Coronary artery (tissue), 2 donors: ENCODE data around the gene SCG2.

Experiments used
- DNase-seq: peaks from one replicate; pipeline ENCODE4 v3.0.0-alpha.2; 2017; ENCODE audit warnings: low spot score
- H3K27ac ChIP-seq, 2 donors: fragments of 200-600 bp; sonication (generic); one replicate each; pipeline ENCODE4 v1.5.1; 2016 to 2019
- H3K4me3 ChIP-seq: fragments of 200-600 bp; sonication (generic); 2 replicates; pipeline ENCODE4 v1.5.1; 2016; ENCODE audit warnings: mild to moderate bottlenecking, moderate library complexity
- TF ChIP-seq, protein P1 (sequence below): fragments of 200-600 bp; sonication (generic); IDR thresholded peaks from one replicate; pipeline ENCODE4 v1.5.1; 2019; ENCODE audit warnings: antibody characterized with exemption

SCG2 gene

DNA sequence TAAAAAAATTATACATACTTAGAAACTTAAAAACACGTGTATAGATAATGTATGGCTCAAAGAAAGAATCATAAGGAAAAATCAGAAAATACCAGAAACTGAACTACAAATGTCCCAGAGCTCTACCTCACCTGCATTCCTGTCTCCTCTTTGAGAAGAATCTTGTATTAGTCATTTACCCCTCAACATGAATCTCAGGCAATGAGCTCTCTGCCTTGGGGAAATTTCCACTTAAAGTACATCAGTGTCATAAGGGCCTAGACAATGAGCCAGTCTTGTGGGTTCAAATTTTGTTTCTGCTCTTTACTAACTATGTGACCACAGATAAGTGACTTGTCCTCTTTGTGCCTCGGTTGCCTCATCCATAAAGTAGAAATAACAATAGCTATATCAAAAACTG, 40.1 kb downstream of the SCG2 start:
- TF ChIP-seq, protein P1, sequence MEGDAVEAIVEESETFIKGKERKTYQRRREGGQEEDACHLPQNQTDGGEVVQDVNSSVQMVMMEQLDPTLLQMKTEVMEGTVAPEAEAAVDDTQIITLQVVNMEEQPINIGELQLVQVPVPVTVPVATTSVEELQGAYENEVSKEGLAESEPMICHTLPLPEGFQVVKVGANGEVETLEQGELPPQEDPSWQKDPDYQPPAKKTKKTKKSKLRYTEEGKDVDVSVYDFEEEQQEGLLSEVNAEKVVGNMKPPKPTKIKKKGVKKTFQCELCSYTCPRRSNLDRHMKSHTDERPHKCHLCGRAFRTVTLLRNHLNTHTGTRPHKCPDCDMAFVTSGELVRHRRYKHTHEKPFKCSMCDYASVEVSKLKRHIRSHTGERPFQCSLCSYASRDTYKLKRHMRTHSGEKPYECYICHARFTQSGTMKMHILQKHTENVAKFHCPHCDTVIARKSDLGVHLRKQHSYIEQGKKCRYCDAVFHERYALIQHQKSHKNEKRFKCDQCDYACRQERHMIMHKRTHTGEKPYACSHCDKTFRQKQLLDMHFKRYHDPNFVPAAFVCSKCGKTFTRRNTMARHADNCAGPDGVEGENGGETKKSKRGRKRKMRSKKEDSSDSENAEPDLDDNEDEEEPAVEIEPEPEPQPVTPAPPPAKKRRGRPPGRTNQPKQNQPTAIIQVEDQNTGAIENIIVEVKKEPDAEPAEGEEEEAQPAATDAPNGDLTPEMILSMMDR, result no peak
- no peak for DNase-seq
- no peak overlapping the region for H3K27ac ChIP-seq
- no peak overlapping the region for H3K4me3 ChIP-seq

DNA sequence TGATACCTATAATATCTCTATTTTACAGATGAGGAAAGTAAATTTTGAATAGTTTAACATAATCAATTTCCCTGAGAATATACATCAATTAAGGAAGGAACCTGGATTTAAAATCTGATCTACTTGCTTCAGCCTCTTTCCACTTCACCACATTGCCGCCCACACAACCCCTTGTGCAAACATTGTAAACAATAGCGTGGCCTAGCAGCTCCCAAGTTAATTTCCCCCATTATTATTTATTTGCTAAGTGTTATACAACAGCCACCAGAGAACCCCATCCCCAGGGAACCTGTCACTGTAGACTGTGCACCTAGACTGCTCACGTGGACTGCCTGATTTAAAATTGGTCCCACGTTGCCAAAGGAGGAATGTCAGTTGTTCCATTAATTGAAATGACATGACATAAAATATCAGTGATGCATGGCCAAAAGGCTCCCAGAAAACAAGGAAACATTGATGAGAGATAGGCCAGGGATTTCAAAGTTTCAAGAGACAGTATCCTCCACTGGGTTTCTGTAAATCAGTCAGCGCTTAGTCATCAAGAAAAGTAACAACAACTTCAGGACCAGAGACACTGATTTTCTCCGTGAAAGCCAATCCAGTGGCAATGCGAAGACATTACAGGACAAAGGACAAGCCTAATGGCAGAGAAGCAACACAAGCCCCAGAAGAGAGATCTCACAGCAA, 41.3 kb downstream of the SCG2 start:
- TF ChIP-seq, protein P1, result no peak
- H3K27ac ChIP-seq, result no peak overlapping the region
- no peak overlapping the region for H3K4me3 ChIP-seq
- no peak for DNase-seq

DNA sequence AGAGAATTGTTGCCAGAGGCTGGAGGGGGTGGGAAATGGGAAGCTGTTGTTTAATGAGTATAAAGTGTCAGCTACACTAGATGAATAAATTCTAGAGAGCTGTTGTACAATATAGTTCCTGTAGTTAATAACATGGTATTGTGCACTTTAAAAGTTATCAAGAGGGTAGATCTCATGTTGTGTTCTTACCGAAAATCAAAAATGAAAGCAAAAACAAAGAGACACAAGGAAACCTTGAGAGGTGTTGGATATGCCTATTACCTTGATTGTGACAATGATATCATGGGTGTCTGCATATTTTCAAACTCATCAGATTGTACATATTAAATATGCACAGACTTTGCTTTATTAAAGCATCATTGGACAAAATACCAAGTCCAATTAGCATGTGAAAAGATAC, 43.2 kb downstream of the SCG2 start:
- TF ChIP-seq, protein P1, result no peak
- Histone ChIP-seq H3K4me3 (no peak overlapping the region), H3K27ac (no peak overlapping the region)
- no peak for DNase-seq

DNA sequence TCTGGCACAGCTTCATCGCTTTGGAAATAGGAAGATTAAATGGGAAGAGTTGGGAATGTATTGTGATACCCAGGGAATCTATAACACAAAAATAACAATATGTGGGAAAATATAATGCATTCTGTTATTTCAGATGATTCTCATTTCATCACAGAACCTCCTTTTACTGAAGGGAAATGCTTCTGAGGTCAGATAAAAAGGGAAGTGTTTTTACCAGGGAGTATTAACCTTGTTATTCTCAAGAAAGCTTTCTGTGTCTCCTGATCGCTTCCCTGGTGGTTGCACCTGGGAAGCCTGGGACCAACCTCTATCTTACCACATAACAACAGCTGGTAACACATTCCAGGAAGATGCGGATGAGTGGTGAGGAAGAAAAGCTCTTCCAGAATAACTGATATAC, 47.2 kb downstream of the SCG2 start:
- no peak overlapping the region for H3K4me3 ChIP-seq
- H3K27ac ChIP-seq, result no peak overlapping the region
- TF ChIP-seq, protein P1, result no peak
- no peak for DNase-seq

DNA sequence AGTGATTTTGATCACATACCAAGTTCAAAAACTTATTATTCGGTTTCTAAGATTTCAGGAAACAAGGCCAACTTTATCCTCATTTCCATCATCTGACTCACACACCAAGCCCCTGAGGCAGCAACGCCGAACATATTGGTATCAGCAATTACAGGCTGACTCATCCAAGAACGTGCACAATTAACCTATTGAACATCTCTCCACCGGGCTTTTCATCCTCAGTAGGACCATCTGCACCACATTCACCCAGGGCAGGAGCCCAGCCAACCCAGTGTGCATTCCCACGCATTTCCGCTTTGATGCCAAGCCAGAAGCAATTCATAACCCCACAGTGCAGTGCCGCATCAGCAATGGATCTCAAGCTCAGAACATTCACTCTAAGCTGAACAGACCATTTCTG, 52.9 kb downstream of the SCG2 start:
- Histone ChIP-seq H3K27ac (no peak overlapping the region), H3K4me3 (no peak overlapping the region)
- TF ChIP-seq, protein P1, result no peak
- no peak for DNase-seq

DNA sequence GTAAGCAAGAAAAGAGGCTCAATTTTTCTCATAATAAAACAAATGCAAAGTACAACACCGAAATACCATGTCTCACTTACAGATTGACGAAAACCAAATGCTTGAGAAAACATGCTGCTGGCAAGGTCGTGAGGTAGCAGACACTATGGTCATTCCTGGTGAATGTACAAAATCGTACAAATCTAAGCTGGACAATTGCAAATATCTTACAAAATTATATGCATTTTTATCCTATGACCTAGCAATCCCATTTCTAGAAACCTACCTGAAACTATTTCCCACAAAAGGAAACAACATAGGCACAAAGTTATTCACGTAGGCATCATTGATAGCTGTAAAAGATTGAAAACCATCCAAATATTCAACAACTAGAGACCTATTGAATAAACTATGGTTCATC, 54.0 kb downstream of the SCG2 start:
- Histone ChIP-seq H3K4me3 (no peak overlapping the region), H3K27ac (no peak overlapping the region)
- no peak for DNase-seq
- TF ChIP-seq, protein P1, result no peak
